Lung (tissue), 12 donors: ENCODE data around the gene PDPR. TPM values are rescaled to one million over a fixed set of nuclear protein-coding genes. Genes with fewer than 3 reads are reported as not detected.
"Not testable (repeated sequence)": the region's sequence is repeated elsewhere in the genome, so short reads cannot be mapped to it uniquely, and the experiment has no call there.

Experiments used
- ATAC-seq: fragments of 200-7000 bp; cut with Tn5 transposase; one replicate; pipeline ENCODE4 v1.9.1; 2020; ENCODE audit warnings: moderate number of reproducible peaks; ENCODE audit not compliant: insufficient read depth, low FRiP score
- DNase-seq, 3 donors: peaks; one replicate each; pipeline ENCODE4 v3.0.0-alpha.2; 2013 to 2017
- H3K27ac ChIP-seq, 2 donors: one replicate each; pipeline ENCODE4 v1.5.1; 2013; ENCODE audit warnings: mild to moderate bottlenecking in 2 of 2, moderate library complexity in 2 of 2, control low read depth in 1 of 2, inconsistent platforms in 1 of 2, low read depth in 1 of 2, low read length in 1 of 2
- H3K27me3 ChIP-seq, 3 donors: one replicate each; pipeline ENCODE4 v1.5.1; 2013; ENCODE audit warnings: low read length in 2 of 3; ENCODE audit not compliant: control insufficient read depth in 3 of 3, insufficient read depth in 3 of 3
- H3K36me3 ChIP-seq, 4 donors: one replicate each; pipeline ENCODE4 v1.5.1; 2013; ENCODE audit warnings: low read length in 4 of 4, mild to moderate bottlenecking in 1 of 4, moderate library complexity in 1 of 4; ENCODE audit not compliant: control insufficient read depth in 4 of 4, insufficient read depth in 4 of 4
- H3K4me1 ChIP-seq, 5 donors: one replicate each; pipeline ENCODE4 v1.5.1; 2013; ENCODE audit warnings: low read length in 5 of 5, mild to moderate bottlenecking in 2 of 5, moderate library complexity in 1 of 5; ENCODE audit not compliant: control insufficient read depth in 5 of 5, insufficient read depth in 5 of 5
- H3K4me3 ChIP-seq: one replicate; pipeline ENCODE4 v1.5.1; 2013; ENCODE audit warnings: mild to moderate bottlenecking, control low read depth, moderate library complexity
- H3K9ac ChIP-seq, 2 donors: one replicate each; pipeline ENCODE4 v1.5.1; 2013; ENCODE audit warnings: low read length in 2 of 2, control low read depth in 1 of 2; ENCODE audit not compliant: insufficient read depth in 1 of 2
- H3K9me3 ChIP-seq, 4 donors: one replicate each; pipeline ENCODE4 v1.5.1; 2013; ENCODE audit warnings: low read length in 3 of 4, mild to moderate bottlenecking in 1 of 4, moderate library complexity in 1 of 4; ENCODE audit not compliant: control insufficient read depth in 4 of 4, insufficient read depth in 3 of 4
- CTCF ChIP-seq: IDR thresholded peaks from 2 replicates; pipeline ENCODE4 v1.5.1; 2012; ENCODE audit warnings: mild to moderate bottlenecking; ENCODE audit errors: control extremely low read depth, extremely low read depth
- WGBS, 2 donors: extraction: QIAGEN DNeasy Blood & Tissue Kit; methylation state at CpG; one replicate each; pipeline ENCODE4 v1.1.7; 2013; 5-methylcytosine and 5-hydroxymethylcytosine counted together
- polyA plus RNA-seq, 2 donors: library from polyadenylated mRNA; stranded (reverse); fragments of 200-250 nt; gene quantifications; one replicate each; pipeline ENCODE4 v1.2.1, GENCODE V29; 2013
- total RNA-seq, 2 donors: library from RNA; depleted of rRNA in 1 of 2; stranded (reverse); fragments of >200 nt in 1 of 2; gene quantifications; one replicate each; pipeline ENCODE4 v1.2.1, GENCODE V29; 2014 to 2021
- donor health status: control.
- donor health status: control.
- donor health status: Bipolar disorder and iron deficiency.
- donor health status: healthy.
- donor health status: DM: yes; HTN: yes; CAD: no.

PDPR gene
- total and polyA plus RNA-seq, 4 donors, result 7.2 to 33.6 (median 18.4) TPM

- no peaks in the 10 kb centered on the region for H3K27me3 ChIP-seq
- H3K9ac ChIP-seq, result no peak overlapping the region
- no peaks in the 10 kb centered on the region for H3K4me1 ChIP-seq
- no peak for TF ChIP-seq CTCF
- no peak overlapping the region for H3K4me3 ChIP-seq
- no peak overlapping the region for H3K27ac ChIP-seq
- ATAC-seq (no peak), DNase-seq (no peak)
- WGBS, 2 donors, result 90 to 97% methylated on average over 2 of the region's 2 CpGs
- H3K9me3 ChIP-seq, result no peaks in the 10 kb centered on the region
- H3K36me3 ChIP-seq, result peaks cover 34 to 55% (median 40%) of the 10 kb centered on the region in 4 donors
Measured at GRCh38 chr16:70151391-70151790, 37.3 kb downstream of the PDPR start.

- no peak for DNase-seq
- Histone ChIP-seq H3K9ac (no peak overlapping the region), H3K9me3 (no peaks in the 10 kb centered on the region), H3K4me1 (no peaks in the 10 kb centered on the region), H3K27me3 (no peaks in the 10 kb centered on the region), H3K36me3 (peaks cover 38 to 61% (median 45%) of the 10 kb centered on the region in 4 donors), H3K27ac (no peak overlapping the region), H3K4me3 (no peak overlapping the region)
- no peak for ATAC-seq
- no peak for TF ChIP-seq CTCF
- WGBS, 2 donors, result 89 to 91% methylated on average over 17 of the region's 17 CpGs
Measured at GRCh38 chr16:70151941-70152509, 37.9 kb downstream of the PDPR start.

GRCh38 chr16:70152578-70153302 is 38.6 kb downstream of the PDPR start:
- WGBS, 2 donors, result 96 to 97% methylated on average over 13 of the region's 13 CpGs
- no peak overlapping the region for H3K4me3 ChIP-seq
- ATAC-seq, result no peak
- H3K9me3 ChIP-seq, result no peaks in the 10 kb centered on the region
- H3K27ac ChIP-seq, result no peak overlapping the region
- no peaks in the 10 kb centered on the region for H3K27me3 ChIP-seq
- TF ChIP-seq CTCF, result no peak
- H3K36me3 ChIP-seq, result peaks cover 45 to 65% (median 52%) of the 10 kb centered on the region in 4 donors
- no peak for DNase-seq
- no peaks in the 10 kb centered on the region for H3K4me1 ChIP-seq
- H3K9ac ChIP-seq, result no peak overlapping the region

- H3K27me3 ChIP-seq, H3K9ac ChIP-seq, H3K4me3 ChIP-seq, H3K27ac ChIP-seq, DNase-seq, H3K4me1 ChIP-seq, H3K9me3 ChIP-seq, ATAC-seq: not testable (repeated sequence)
- 94 to 95% methylated on average over 10 of the region's 10 CpGs for WGBS, 2 donors
- peaks cover 41 to 72% (median 61%) of the 10 kb centered on the region in 4 donors for H3K36me3 ChIP-seq
Measured at GRCh38 chr16:70154736-70155135, 40.6 kb downstream of the PDPR start.
